Measurements from ENCODE around the gene ALK. TPM values are rescaled to one million over a fixed set of nuclear protein-coding genes. Genes with fewer than 3 reads are reported as not detected.

Gene ALK
- polyA plus RNA-seq (2013, experiment 1 of 4): 0.26 TPM
- 0.11 TPM for polyA plus RNA-seq (2013, experiment 2 of 4)
- polyA plus RNA-seq (2013, experiment 3 of 4): 0.27 TPM
- 0.41 TPM for polyA plus RNA-seq (2013, experiment 4 of 4)

GRCh38 chr2:29921560-29921915 lies at the start of gene ALK:
ALK (minus strand) TSS chr2:29921586; CDS start chr2:29920659, 927 bp downstream.
- Histone ChIP-seq H3K4me1 (ENCODE audit: control insufficient read depth, insufficient read depth, low read length) (no peaks in the 10 kb centered on the region), H3K36me3 (ENCODE audit: control insufficient read depth, insufficient read depth, low read length) (no peaks in the 10 kb centered on the region), H3K9me3 (ENCODE audit: control insufficient read depth, low read length) (no peaks in the 10 kb centered on the region), H3K27ac (ENCODE audit: insufficient read depth, low read depth, low read length, poor library complexity, severe bottlenecking) (no peak within 1 kb of the TSS), H3K27me3 (ENCODE audit: control insufficient read depth, insufficient read depth, low read length, poor library complexity, severe bottlenecking) (peaks cover 49% of the 10 kb centered on the region), H3K4me3 (ENCODE audit: insufficient read depth, low read depth, low read length) (peak within 1 kb of the TSS; percentile 45)
- 0% methylated on average over 27 of the region's 27 CpGs for WGBS, 2 experiments

GRCh38 chr2:29966266-29966665 lies 44.9 kb upstream of the ALK start:
- Histone ChIP-seq H3K4me3 (ENCODE audit: insufficient read depth, low read depth, low read length) (no peak overlapping the region), H3K36me3 (ENCODE audit: control insufficient read depth, insufficient read depth, low read length) (no peaks in the 10 kb centered on the region), H3K4me1 (ENCODE audit: control insufficient read depth, insufficient read depth, low read length) (no peaks in the 10 kb centered on the region), H3K9me3 (ENCODE audit: control insufficient read depth, low read length) (no peaks in the 10 kb centered on the region), H3K27ac (ENCODE audit: insufficient read depth, low read depth, low read length, poor library complexity, severe bottlenecking) (no peak overlapping the region), H3K27me3 (ENCODE audit: control insufficient read depth, insufficient read depth, low read length, poor library complexity, severe bottlenecking) (no peaks in the 10 kb centered on the region)
- 85 to 95% methylated on average over 2 of the region's 2 CpGs for WGBS, 2 experiments

- Histone ChIP-seq H3K27me3 (ENCODE audit: control insufficient read depth, insufficient read depth, low read length, poor library complexity, severe bottlenecking) (no peaks in the 10 kb centered on the region), H3K36me3 (ENCODE audit: control insufficient read depth, insufficient read depth, low read length) (no peaks in the 10 kb centered on the region)
- WGBS, 2 experiments: 62 to 73% methylated on average over 3 of the region's 3 CpGs
These were observed 42.7 kb upstream of the ALK start for GRCh38 chr2:29963972-29964570.

GRCh38 chr2:29962922-29963321 lies 41.5 kb upstream of the ALK start:
- Histone ChIP-seq H3K4me3 (ENCODE audit: insufficient read depth, low read depth, low read length) (no peak overlapping the region), H3K4me1 (ENCODE audit: control insufficient read depth, insufficient read depth, low read length) (no peaks in the 10 kb centered on the region), H3K9me3 (ENCODE audit: control insufficient read depth, low read length) (no peaks in the 10 kb centered on the region), H3K27me3 (ENCODE audit: control insufficient read depth, insufficient read depth, low read length, poor library complexity, severe bottlenecking) (no peaks in the 10 kb centered on the region), H3K27ac (ENCODE audit: insufficient read depth, low read depth, low read length, poor library complexity, severe bottlenecking) (no peak overlapping the region), H3K36me3 (ENCODE audit: control insufficient read depth, insufficient read depth, low read length) (no peaks in the 10 kb centered on the region)
- WGBS, 2 experiments: 91% methylated on average over 3 of the region's 4 CpGs

More at GRCh38 chr2:29963972-29964570, 42.7 kb upstream of the ALK start:
- no peaks in the 10 kb centered on the region for H3K9me3 ChIP-seq (ENCODE audit: control insufficient read depth, low read length)
- H3K27ac ChIP-seq (ENCODE audit: insufficient read depth, low read depth, low read length, poor library complexity, severe bottlenecking): no peak overlapping the region
- H3K4me3 ChIP-seq (ENCODE audit: insufficient read depth, low read depth, low read length): no peak overlapping the region
- H3K4me1 ChIP-seq (ENCODE audit: control insufficient read depth, insufficient read depth, low read length): no peaks in the 10 kb centered on the region

- H3K4me1 ChIP-seq (ENCODE audit: control insufficient read depth, insufficient read depth, low read length): no peaks in the 10 kb centered on the region
- no peak overlapping the region for H3K4me3 ChIP-seq (ENCODE audit: insufficient read depth, low read depth, low read length)
- H3K9me3 ChIP-seq (ENCODE audit: control insufficient read depth, low read length): no peaks in the 10 kb centered on the region
- no peaks in the 10 kb centered on the region for H3K36me3 ChIP-seq (ENCODE audit: control insufficient read depth, insufficient read depth, low read length)
- H3K27me3 ChIP-seq (ENCODE audit: control insufficient read depth, insufficient read depth, low read length, poor library complexity, severe bottlenecking): no peaks in the 10 kb centered on the region
- H3K27ac ChIP-seq (ENCODE audit: insufficient read depth, low read depth, low read length, poor library complexity, severe bottlenecking): no peak overlapping the region
These were observed 32.9 kb upstream of the ALK start for GRCh38 chr2:29954316-29954715.

- Histone ChIP-seq H3K36me3 (ENCODE audit: control insufficient read depth, insufficient read depth, low read length) (no peaks in the 10 kb centered on the region), H3K4me3 (ENCODE audit: insufficient read depth, low read depth, low read length) (no peak overlapping the region), H3K9me3 (ENCODE audit: control insufficient read depth, low read length) (no peaks in the 10 kb centered on the region), H3K27me3 (ENCODE audit: control insufficient read depth, insufficient read depth, low read length, poor library complexity, severe bottlenecking) (no peaks in the 10 kb centered on the region), H3K4me1 (ENCODE audit: control insufficient read depth, insufficient read depth, low read length) (no peaks in the 10 kb centered on the region), H3K27ac (ENCODE audit: insufficient read depth, low read depth, low read length, poor library complexity, severe bottlenecking) (no peak overlapping the region)
These were observed 31.6 kb upstream of the ALK start for GRCh38 chr2:29952973-29953372.

GRCh38 chr2:29951576-29951975 lies 30.2 kb upstream of the ALK start:
- H3K36me3 ChIP-seq (ENCODE audit: control insufficient read depth, insufficient read depth, low read length): no peaks in the 10 kb centered on the region
- H3K27ac ChIP-seq (ENCODE audit: insufficient read depth, low read depth, low read length, poor library complexity, severe bottlenecking): no peak overlapping the region
- no peaks in the 10 kb centered on the region for H3K27me3 ChIP-seq (ENCODE audit: control insufficient read depth, insufficient read depth, low read length, poor library complexity, severe bottlenecking)
- no peaks in the 10 kb centered on the region for H3K9me3 ChIP-seq (ENCODE audit: control insufficient read depth, low read length)
- no peaks in the 10 kb centered on the region for H3K4me1 ChIP-seq (ENCODE audit: control insufficient read depth, insufficient read depth, low read length)
- 80 to 85% methylated on average over 1 of the region's 1 CpG for WGBS, 2 experiments
- no peak overlapping the region for H3K4me3 ChIP-seq (ENCODE audit: insufficient read depth, low read depth, low read length)

GRCh38 chr2:29950481-29950880 lies 29.1 kb upstream of the ALK start:
- whole genome bisulfite sequencing, 2 experiments: 90 to 93% methylated on average over 3 of the region's 3 CpGs
- H3K9me3 ChIP-seq (ENCODE audit: control insufficient read depth, low read length): no peaks in the 10 kb centered on the region
- no peak overlapping the region for H3K4me3 ChIP-seq (ENCODE audit: insufficient read depth, low read depth, low read length)
- no peak overlapping the region for H3K27ac ChIP-seq (ENCODE audit: insufficient read depth, low read depth, low read length, poor library complexity, severe bottlenecking)
- H3K27me3 ChIP-seq (ENCODE audit: control insufficient read depth, insufficient read depth, low read length, poor library complexity, severe bottlenecking): no peaks in the 10 kb centered on the region
- H3K4me1 ChIP-seq (ENCODE audit: control insufficient read depth, insufficient read depth, low read length): no peaks in the 10 kb centered on the region
- H3K36me3 ChIP-seq (ENCODE audit: control insufficient read depth, insufficient read depth, low read length): no peaks in the 10 kb centered on the region

- no peaks in the 10 kb centered on the region for H3K27me3 ChIP-seq (ENCODE audit: control insufficient read depth, insufficient read depth, low read length, poor library complexity, severe bottlenecking)
- no peak overlapping the region for H3K4me3 ChIP-seq (ENCODE audit: insufficient read depth, low read depth, low read length)
- WGBS, 2 experiments: 97 to 98% methylated on average over 3 of the region's 3 CpGs
- no peaks in the 10 kb centered on the region for H3K36me3 ChIP-seq (ENCODE audit: control insufficient read depth, insufficient read depth, low read length)
- no peak overlapping the region for H3K27ac ChIP-seq (ENCODE audit: insufficient read depth, low read depth, low read length, poor library complexity, severe bottlenecking)
- no peaks in the 10 kb centered on the region for H3K9me3 ChIP-seq (ENCODE audit: control insufficient read depth, low read length)
- no peaks in the 10 kb centered on the region for H3K4me1 ChIP-seq (ENCODE audit: control insufficient read depth, insufficient read depth, low read length)
These were observed 27.7 kb upstream of the ALK start for GRCh38 chr2:29949042-29949441.

GRCh38 chr2:29946505-29946904 lies 25.1 kb upstream of the ALK start:
- H3K4me3 ChIP-seq (ENCODE audit: insufficient read depth, low read depth, low read length): no peak overlapping the region
- H3K36me3 ChIP-seq (ENCODE audit: control insufficient read depth, insufficient read depth, low read length): no peaks in the 10 kb centered on the region
- WGBS, 2 experiments: 90 to 95% methylated on average over 5 of the region's 5 CpGs
- H3K9me3 ChIP-seq (ENCODE audit: control insufficient read depth, low read length): no peaks in the 10 kb centered on the region
- H3K4me1 ChIP-seq (ENCODE audit: control insufficient read depth, insufficient read depth, low read length): no peaks in the 10 kb centered on the region
- H3K27ac ChIP-seq (ENCODE audit: insufficient read depth, low read depth, low read length, poor library complexity, severe bottlenecking): no peak overlapping the region
- H3K27me3 ChIP-seq (ENCODE audit: control insufficient read depth, insufficient read depth, low read length, poor library complexity, severe bottlenecking): no peaks in the 10 kb centered on the region

GRCh38 chr2:29942711-29943110 lies 21.3 kb upstream of the ALK start:
- WGBS, 2 experiments: 90 to 91% methylated on average over 3 of the region's 3 CpGs
- H3K27me3 ChIP-seq (ENCODE audit: control insufficient read depth, insufficient read depth, low read length, poor library complexity, severe bottlenecking): no peaks in the 10 kb centered on the region
- H3K27ac ChIP-seq (ENCODE audit: insufficient read depth, low read depth, low read length, poor library complexity, severe bottlenecking): no peak overlapping the region
- no peaks in the 10 kb centered on the region for H3K36me3 ChIP-seq (ENCODE audit: control insufficient read depth, insufficient read depth, low read length)
- H3K9me3 ChIP-seq (ENCODE audit: control insufficient read depth, low read length): no peaks in the 10 kb centered on the region
- no peaks in the 10 kb centered on the region for H3K4me1 ChIP-seq (ENCODE audit: control insufficient read depth, insufficient read depth, low read length)
- no peak overlapping the region for H3K4me3 ChIP-seq (ENCODE audit: insufficient read depth, low read depth, low read length)

Measured in ectodermal cell (in vitro differentiated cells).